HEK293 (cell line): ENCODE data around the gene ZNF48.

Experiments
- HOXD13 ChIP-seq: sonication (generic); formaldehyde crosslinking; IDR thresholded peaks from 2 replicates; pipeline ENCODE4 v1.8.0; 2022; ENCODE audit warnings: missing genetic modification reagents, borderline replicate concordance
- KLF10 ChIP-seq: fragments of 450-650 bp; IDR thresholded peaks from 2 replicates; pipeline ENCODE4 v1.5.1; 2018; ENCODE audit warnings: missing biosample characterization, mild to moderate bottlenecking, missing genetic modification characterization
- RBAK ChIP-seq: fragments of 450-650 bp; formaldehyde crosslinking; IDR thresholded peaks from 2 replicates; pipeline ENCODE4 v1.5.1; 2016; ENCODE audit warnings: missing biosample characterization, missing genetic modification characterization
- SP2 ChIP-seq: fragments of 450-650 bp; formaldehyde crosslinking; IDR thresholded peaks from 2 replicates; pipeline ENCODE4 v1.5.1; 2016; ENCODE audit warnings: missing biosample characterization, missing genetic modification characterization
- ZNF175 ChIP-seq: fragments of 450-650 bp; formaldehyde crosslinking; IDR thresholded peaks from 2 replicates; pipeline ENCODE4 v1.5.1; 2016; ENCODE audit warnings: missing biosample characterization, missing genetic modification characterization
- ZNF211 ChIP-seq: fragments of 450-650 bp; formaldehyde crosslinking; IDR thresholded peaks from 2 replicates; pipeline ENCODE4 v1.5.1; 2016; ENCODE audit warnings: low read depth, missing biosample characterization, missing genetic modification characterization
- ZNF248 ChIP-seq: fragments of 450-650 bp; formaldehyde crosslinking; IDR thresholded peaks from 2 replicates; pipeline ENCODE4 v1.5.1; 2017; ENCODE audit warnings: missing biosample characterization, missing genetic modification characterization
- ZNF292 ChIP-seq: fragments of 450-650 bp; formaldehyde crosslinking; IDR thresholded peaks from 2 replicates; pipeline ENCODE4 v1.5.1; 2016; ENCODE audit warnings: low read depth, missing biosample characterization, missing genetic modification characterization, borderline replicate concordance
- ZNF354C ChIP-seq: fragments of 450-650 bp; formaldehyde crosslinking; IDR thresholded peaks from 2 replicates; pipeline ENCODE4 v1.5.1; 2016; ENCODE audit warnings: missing biosample characterization, missing genetic modification characterization, low read depth, borderline replicate concordance
- ZNF426 ChIP-seq: fragments of 450-650 bp; formaldehyde crosslinking; IDR thresholded peaks from 2 replicates; pipeline ENCODE4 v1.5.1; 2017; ENCODE audit warnings: missing biosample characterization, missing genetic modification characterization, mild to moderate bottlenecking, inconsistent platforms, moderate library complexity
- ZNF48 ChIP-seq: fragments of 450-650 bp; formaldehyde crosslinking; IDR thresholded peaks from 2 replicates; pipeline ENCODE4 v1.5.1; 2016; ENCODE audit warnings: missing biosample characterization, missing genetic modification characterization
- ZNF660 ChIP-seq: fragments of 450-650 bp; IDR thresholded peaks from 2 replicates; pipeline ENCODE4 v1.5.1; 2018; ENCODE audit warnings: missing biosample characterization, mild to moderate bottlenecking, missing genetic modification characterization
- ZNF843 ChIP-seq: fragments of 450-650 bp; formaldehyde crosslinking; IDR thresholded peaks from 2 replicates; pipeline ENCODE4 v1.5.1; 2016; ENCODE audit warnings: missing biosample characterization, missing genetic modification characterization
- TF ChIP-seq, protein P1 (sequence below): fragments of 450-650 bp; formaldehyde crosslinking; IDR thresholded peaks from 2 replicates; pipeline ENCODE4 v1.5.1; 2016; ENCODE audit warnings: missing biosample characterization, missing genetic modification characterization
- TF ChIP-seq, protein P2 (sequence below): fragments of 450-650 bp; formaldehyde crosslinking; IDR thresholded peaks from 2 replicates; pipeline ENCODE4 v1.5.1; 2016; ENCODE audit warnings: missing biosample characterization, missing genetic modification characterization, low read depth
- TF ChIP-seq, protein P3 (sequence below): fragments of 450-650 bp; formaldehyde crosslinking; IDR thresholded peaks from 2 replicates; pipeline ENCODE4 v1.5.1; 2016; ENCODE audit warnings: missing biosample characterization, missing genetic modification characterization
- TF ChIP-seq, protein P4 (sequence below): fragments of 450-650 bp; formaldehyde crosslinking; IDR thresholded peaks from 2 replicates; pipeline ENCODE4 v1.5.1; 2016; ENCODE audit warnings: missing biosample characterization, missing genetic modification characterization
- TF ChIP-seq, protein P5 (sequence below): fragments of 450-650 bp; formaldehyde crosslinking; IDR thresholded peaks from 2 replicates; pipeline ENCODE4 v1.5.1; 2017; ENCODE audit warnings: missing biosample characterization, missing genetic modification characterization
- TF ChIP-seq, protein P6 (sequence below): fragments of 450-650 bp; formaldehyde crosslinking; IDR thresholded peaks from 2 replicates; pipeline ENCODE4 v1.5.1; 2016; ENCODE audit warnings: missing biosample characterization, missing genetic modification characterization
- TF ChIP-seq, protein P7 (sequence below): fragments of 450-650 bp; formaldehyde crosslinking; IDR thresholded peaks from 2 replicates; pipeline ENCODE4 v1.5.1; 2016; ENCODE audit warnings: missing biosample characterization, missing genetic modification characterization, low read depth

Gene ZNF48

DNA sequence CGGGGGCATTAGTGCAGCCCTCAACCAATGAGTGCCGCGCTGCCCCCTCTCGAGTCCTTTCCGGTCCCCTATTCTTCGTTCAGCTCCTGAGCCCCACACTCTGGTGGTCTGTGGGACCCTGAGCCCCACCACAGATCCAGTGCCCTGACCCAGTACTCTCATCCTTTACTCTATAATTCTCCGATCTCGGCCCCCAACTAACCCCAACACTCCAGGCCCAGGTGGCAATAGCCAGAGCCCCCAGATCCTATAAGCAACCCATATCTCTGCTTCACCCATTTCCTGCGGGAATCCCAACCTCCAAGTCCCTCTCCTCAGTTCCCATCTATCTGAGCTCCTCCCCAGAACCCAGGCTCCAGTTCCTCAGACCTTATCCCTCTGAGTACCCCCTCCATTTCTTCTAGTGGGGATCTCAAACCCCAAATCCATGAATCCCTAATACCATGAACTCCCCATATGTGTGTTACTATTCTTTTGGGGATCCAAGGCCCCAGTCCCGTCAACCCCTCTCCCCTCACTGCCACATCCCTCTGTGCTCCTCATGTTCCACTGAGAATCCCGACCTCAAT, 23.9 kb upstream of the ZNF48 start (continued):
- TF ChIP-seq HOXD13 (CRISPR knock-in tag) (no peak), KLF10 (tag by site-specific recombination) (no peak), ZNF48 (tag by site-specific recombination) (no peak), SP2 (tag by site-specific recombination) (no peak), ZNF426 (no peak), ZNF211 (tag by site-specific recombination) (no peak; the same call in 1 of the 2 replicates), ZNF292 (tag by site-specific recombination) (peak; percentile 37; the same call in 1 of the 2 replicates), RBAK (no peak), ZNF660 (tag by site-specific recombination) (peak; percentile 30; the same call in 1 of the 2 replicates), ZNF175 (tag by site-specific recombination) (no peak), ZNF843 (tag by site-specific recombination) (no peak), ZNF354C (tag by site-specific recombination) (no peak), ZNF248 (no peak)
- TF ChIP-seq, protein P1, sequence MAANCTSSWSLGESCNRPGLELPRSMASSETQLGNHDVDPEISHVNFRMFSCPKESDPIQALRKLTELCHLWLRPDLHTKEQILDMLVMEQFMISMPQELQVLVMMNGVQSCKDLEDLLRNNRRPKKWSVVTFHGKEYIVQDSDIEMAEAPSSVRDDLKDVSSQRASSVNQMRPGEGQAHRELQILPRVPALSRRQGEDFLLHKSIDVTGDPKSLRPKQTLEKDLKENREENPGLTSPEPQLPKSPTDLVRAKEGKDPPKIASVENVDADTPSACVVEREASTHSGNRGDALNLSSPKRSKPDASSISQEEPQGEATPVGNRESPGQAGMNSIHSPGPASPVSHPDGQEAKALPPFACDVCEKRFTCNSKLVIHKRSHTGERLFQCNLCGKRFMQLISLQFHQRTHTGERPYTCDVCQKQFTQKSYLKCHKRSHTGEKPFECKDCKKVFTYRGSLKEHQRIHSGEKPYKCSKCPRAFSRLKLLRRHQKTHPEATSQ, result no peak
- TF ChIP-seq, protein P2, sequence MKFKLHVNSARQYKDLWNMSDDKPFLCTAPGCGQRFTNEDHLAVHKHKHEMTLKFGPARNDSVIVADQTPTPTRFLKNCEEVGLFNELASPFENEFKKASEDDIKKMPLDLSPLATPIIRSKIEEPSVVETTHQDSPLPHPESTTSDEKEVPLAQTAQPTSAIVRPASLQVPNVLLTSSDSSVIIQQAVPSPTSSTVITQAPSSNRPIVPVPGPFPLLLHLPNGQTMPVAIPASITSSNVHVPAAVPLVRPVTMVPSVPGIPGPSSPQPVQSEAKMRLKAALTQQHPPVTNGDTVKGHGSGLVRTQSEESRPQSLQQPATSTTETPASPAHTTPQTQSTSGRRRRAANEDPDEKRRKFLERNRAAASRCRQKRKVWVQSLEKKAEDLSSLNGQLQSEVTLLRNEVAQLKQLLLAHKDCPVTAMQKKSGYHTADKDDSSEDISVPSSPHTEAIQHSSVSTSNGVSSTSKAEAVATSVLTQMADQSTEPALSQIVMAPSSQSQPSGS, result no peak
- TF ChIP-seq, protein P3, sequence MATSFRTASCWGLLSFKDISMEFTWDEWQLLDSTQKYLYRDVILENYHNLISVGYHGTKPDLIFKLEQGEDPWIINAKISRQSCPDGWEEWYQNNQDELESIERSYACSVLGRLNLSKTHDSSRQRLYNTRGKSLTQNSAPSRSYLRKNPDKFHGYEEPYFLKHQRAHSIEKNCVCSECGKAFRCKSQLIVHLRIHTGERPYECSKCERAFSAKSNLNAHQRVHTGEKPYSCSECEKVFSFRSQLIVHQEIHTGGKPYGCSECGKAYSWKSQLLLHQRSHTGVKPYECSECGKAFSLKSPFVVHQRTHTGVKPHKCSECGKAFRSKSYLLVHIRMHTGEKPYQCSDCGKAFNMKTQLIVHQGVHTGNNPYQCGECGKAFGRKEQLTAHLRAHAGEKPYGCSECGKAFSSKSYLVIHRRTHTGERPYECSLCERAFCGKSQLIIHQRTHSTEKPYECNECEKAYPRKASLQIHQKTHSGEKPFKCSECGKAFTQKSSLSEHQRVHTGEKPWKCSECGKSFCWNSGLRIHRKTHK, result no peak
- TF ChIP-seq, protein P4, sequence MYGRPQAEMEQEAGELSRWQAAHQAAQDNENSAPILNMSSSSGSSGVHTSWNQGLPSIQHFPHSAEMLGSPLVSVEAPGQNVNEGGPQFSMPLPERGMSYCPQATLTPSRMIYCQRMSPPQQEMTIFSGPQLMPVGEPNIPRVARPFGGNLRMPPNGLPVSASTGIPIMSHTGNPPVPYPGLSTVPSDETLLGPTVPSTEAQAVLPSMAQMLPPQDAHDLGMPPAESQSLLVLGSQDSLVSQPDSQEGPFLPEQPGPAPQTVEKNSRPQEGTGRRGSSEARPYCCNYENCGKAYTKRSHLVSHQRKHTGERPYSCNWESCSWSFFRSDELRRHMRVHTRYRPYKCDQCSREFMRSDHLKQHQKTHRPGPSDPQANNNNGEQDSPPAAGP (tag by site-specific recombination), result peak; percentile 56; the same call in 1 of the 2 replicates
- TF ChIP-seq, protein P5, sequence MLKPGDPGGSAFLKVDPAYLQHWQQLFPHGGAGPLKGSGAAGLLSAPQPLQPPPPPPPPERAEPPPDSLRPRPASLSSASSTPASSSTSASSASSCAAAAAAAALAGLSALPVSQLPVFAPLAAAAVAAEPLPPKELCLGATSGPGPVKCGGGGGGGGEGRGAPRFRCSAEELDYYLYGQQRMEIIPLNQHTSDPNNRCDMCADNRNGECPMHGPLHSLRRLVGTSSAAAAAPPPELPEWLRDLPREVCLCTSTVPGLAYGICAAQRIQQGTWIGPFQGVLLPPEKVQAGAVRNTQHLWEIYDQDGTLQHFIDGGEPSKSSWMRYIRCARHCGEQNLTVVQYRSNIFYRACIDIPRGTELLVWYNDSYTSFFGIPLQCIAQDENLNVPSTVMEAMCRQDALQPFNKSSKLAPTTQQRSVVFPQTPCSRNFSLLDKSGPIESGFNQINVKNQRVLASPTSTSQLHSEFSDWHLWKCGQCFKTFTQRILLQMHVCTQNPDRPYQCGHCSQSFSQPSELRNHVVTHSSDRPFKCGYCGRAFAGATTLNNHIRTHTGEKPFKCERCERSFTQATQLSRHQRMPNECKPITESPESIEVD (tag by site-specific recombination), result no peak
- TF ChIP-seq, protein P6, sequence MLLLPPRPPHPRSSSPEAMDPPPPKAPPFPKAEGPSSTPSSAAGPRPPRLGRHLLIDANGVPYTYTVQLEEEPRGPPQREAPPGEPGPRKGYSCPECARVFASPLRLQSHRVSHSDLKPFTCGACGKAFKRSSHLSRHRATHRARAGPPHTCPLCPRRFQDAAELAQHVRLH (tag by site-specific recombination), result no peak
- TF ChIP-seq, protein P7, sequence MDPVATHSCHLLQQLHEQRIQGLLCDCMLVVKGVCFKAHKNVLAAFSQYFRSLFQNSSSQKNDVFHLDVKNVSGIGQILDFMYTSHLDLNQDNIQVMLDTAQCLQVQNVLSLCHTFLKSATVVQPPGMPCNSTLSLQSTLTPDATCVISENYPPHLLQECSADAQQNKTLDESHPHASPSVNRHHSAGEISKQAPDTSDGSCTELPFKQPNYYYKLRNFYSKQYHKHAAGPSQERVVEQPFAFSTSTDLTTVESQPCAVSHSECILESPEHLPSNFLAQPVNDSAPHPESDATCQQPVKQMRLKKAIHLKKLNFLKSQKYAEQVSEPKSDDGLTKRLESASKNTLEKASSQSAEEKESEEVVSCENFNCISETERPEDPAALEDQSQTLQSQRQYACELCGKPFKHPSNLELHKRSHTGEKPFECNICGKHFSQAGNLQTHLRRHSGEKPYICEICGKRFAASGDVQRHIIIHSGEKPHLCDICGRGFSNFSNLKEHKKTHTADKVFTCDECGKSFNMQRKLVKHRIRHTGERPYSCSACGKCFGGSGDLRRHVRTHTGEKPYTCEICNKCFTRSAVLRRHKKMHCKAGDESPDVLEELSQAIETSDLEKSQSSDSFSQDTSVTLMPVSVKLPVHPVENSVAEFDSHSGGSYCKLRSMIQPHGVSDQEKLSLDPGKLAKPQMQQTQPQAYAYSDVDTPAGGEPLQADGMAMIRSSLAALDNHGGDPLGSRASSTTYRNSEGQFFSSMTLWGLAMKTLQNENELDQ, result no peak
